ES-I3 (cell line): ENCODE results near the gene PITPNM3.

Experiments used
- H3K36me3 ChIP-seq: 2 replicates; pipeline ENCODE4 v1.6.1; 2013; ENCODE audit warnings: mild to moderate bottlenecking, low read length, control low read depth, moderate library complexity; ENCODE audit not compliant: insufficient read depth
- H3K4me1 ChIP-seq: 2 replicates; pipeline ENCODE4 v1.6.1; 2013; ENCODE audit warnings: mild to moderate bottlenecking, control low read depth, low read length; ENCODE audit not compliant: insufficient read depth
- H3K9ac ChIP-seq: 2 replicates; pipeline ENCODE4 v1.6.1; 2013; ENCODE audit warnings: low read depth, mild to moderate bottlenecking, low read length, moderate library complexity
- H3K9me3 ChIP-seq: 2 replicates; pipeline ENCODE4 v1.6.1; 2013; ENCODE audit warnings: mild to moderate bottlenecking, low read length, moderate library complexity; ENCODE audit not compliant: control insufficient read depth, insufficient read depth

Gene PITPNM3

GRCh38 chr17:6498356-6498755, 58.0 kb downstream of the PITPNM3 start:
- no peak overlapping the region for H3K9ac ChIP-seq
- H3K9me3 ChIP-seq, result 0 out of 2 replicates have a peak, but pooled peaks cover under 1% of the 10 kb centered on the region
- peaks cover 32% of the 10 kb centered on the region for H3K4me1 ChIP-seq
- no peaks in the 10 kb centered on the region for H3K36me3 ChIP-seq

- Histone ChIP-seq H3K9ac (no peak overlapping the region), H3K9me3 (no peaks in the 10 kb centered on the region), H3K4me1 (peaks cover 32% of the 10 kb centered on the region), H3K36me3 (no peaks in the 10 kb centered on the region)
Observed at GRCh38 chr17:6497496-6498221, 58.7 kb downstream of the PITPNM3 start.

DNA sequence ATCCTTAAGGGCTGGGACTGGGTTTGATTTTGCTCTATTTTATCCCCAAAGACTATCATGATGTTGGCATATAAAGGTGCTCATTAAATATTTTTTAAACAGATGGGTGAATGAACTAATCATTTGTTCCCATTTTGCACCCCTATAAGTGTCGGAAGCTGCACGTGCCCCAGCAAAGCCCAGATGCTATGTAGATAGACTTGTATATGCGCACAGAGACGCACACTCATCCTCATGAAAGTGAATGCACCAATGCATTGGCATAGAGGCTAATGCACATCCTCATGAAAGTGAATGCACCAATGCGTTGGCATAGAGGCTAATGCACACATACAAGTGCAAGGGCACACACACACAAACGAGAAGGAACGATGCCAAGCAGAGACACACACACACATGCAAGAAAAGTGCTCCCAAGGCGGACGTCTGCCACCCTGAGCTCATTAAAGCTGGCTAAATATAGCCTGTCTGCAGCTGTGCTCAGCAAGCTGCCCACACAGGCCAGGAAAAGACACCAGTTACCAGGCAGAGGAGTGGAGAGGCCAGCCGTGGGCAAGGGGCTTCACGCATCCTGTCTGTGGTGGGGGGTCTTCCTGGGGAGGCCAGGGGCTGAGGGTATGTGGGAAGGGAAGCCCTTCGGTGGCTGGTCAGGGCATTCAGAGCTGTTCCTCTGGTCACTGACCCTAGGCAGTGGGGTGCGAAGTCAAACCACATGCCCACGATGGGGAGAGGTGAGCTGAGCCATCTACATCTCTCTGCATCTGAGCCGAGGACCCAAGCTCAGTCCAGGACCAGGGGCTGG, 59.5 kb downstream of the PITPNM3 start:
- Histone ChIP-seq H3K36me3 (no peaks in the 10 kb centered on the region), H3K9me3 (no peaks in the 10 kb centered on the region), H3K4me1 (peaks cover 32% of the 10 kb centered on the region), H3K9ac (peak overlapping the region; percentile 52; the same call in 1 of the 2 replicates)

GRCh38 chr17:6496116-6496481, 60.3 kb downstream of the PITPNM3 start:
- H3K4me1 ChIP-seq, result peaks cover 32% of the 10 kb centered on the region
- peak overlapping the region; percentile 52 for H3K9ac ChIP-seq
- no peaks in the 10 kb centered on the region for H3K9me3 ChIP-seq
- H3K36me3 ChIP-seq, result no peaks in the 10 kb centered on the region

GRCh38 chr17:6495450-6496115, 60.8 kb downstream of the PITPNM3 start:
- Histone ChIP-seq H3K36me3 (no peaks in the 10 kb centered on the region), H3K4me1 (peaks cover 32% of the 10 kb centered on the region), H3K9me3 (no peaks in the 10 kb centered on the region), H3K9ac (peak overlapping the region; percentile 52)

DNA sequence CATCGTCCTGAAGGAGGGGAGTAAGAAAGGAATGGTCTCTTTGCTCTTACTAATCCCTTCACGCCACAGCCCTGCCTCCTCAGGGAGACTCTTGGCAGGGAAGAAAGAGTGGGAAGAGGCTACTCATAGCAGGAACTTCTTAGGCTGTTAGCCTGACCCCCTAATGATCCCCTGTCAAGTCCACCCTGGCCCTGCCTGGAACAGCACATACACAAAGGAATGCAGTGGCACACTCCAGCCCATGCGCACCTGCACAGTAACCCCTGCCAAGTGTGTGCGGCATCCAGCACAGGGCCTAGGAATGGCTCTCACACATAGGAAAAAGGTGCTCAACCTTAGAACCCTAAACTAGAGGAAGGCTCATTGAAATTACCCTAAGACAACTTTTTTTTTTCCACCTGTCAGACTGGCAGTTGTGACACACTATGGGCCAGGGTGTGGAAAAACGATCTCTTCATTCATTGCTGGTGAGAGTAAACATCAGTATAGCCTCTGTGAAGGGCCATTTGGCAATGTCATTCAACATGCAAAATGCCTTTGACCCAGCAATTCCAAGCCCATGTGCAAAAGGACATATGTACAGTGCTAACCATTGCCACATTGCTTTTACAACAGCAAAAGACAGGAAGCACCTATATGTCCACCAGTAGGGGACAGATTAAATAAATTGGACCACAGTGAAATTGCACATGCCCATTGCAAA, 62.0 kb downstream of the PITPNM3 start:
- Histone ChIP-seq H3K4me1 (peaks cover 32% of the 10 kb centered on the region), H3K36me3 (no peaks in the 10 kb centered on the region), H3K9me3 (no peaks in the 10 kb centered on the region), H3K9ac (no peak overlapping the region)

DNA sequence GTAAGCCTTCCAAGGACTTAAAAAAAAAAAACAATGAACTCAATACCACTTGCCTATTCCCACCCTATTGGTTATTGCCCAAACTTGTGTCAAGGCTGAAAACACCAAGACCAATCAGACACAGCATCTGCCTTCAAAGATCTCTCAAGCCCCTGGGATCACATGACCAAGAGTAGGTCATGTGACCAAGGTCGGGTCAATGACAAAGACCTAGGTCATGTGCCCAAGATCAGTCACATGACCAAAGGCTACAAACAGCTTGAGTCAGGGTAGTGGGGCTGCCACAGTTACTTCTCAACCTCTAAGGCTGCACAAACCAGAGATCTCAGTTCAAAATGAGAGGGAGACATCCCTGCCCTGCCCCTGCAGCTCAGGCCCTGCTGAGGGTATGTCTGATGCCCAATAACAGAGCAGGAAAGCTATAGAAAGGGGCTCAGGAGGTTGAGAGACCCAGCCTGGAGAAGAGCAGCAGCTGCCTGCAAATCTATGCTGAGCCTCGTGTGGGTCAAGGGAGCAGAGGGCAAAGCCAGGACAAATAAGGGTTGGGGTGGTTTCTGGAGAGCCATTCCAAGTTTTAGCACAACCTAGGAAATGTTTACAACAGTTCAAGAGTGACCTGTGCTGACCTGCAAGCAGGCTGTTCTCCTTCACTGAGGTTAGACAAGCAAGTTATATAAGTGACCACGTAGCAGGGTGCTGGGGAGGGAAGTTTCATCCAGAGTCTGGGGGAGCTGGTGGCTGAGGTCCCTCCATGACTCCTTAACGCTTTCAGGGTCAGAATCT, 63.3 kb downstream of the PITPNM3 start:
- H3K4me1 ChIP-seq, result peaks cover 33% of the 10 kb centered on the region

DNA sequence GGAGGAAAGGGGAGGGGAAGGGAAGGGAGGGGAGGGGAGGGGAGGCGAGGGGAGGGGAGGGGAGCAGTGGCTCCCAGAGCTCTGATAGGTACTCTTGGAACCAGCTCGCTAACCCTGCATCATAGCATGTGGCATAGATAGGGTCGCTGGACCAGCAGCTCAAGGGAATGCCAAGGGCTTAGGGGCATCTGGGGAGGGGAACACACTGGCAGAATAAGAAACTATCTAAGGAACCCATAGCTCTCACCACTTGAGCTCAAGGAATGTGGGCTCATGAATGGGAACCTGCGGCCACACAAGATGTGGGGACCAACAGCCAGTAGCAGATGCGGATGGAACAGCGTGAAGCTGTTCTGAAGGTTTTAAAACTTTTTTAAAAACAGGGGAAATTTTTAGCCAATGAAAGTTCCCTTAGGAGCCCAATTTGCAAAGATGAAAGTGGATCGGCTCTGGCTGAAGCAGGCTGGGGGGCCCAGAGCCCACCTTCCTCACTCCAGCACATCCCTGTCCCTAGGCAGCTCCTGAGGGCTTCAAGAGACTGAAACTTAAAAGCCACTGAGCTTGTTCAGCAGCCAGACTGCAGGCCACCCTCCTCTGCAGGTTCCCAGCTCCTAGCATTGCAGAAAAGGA, 65.2 kb downstream of the PITPNM3 start:
- Histone ChIP-seq H3K9me3 (no peaks in the 10 kb centered on the region), H3K36me3 (no peaks in the 10 kb centered on the region), H3K4me1 (peaks cover 28% of the 10 kb centered on the region), H3K9ac (no peak overlapping the region)

More for the DNA sequence above, 63.3 kb downstream of the PITPNM3 start:
- Histone ChIP-seq H3K9ac (no peak overlapping the region), H3K36me3 (no peaks in the 10 kb centered on the region), H3K9me3 (no peaks in the 10 kb centered on the region)

- no peaks in the 10 kb centered on the region for H3K9me3 ChIP-seq
- peaks cover 22% of the 10 kb centered on the region; the same call in 1 of the 2 replicates for H3K4me1 ChIP-seq
- H3K9ac ChIP-seq, result no peak overlapping the region
- no peaks in the 10 kb centered on the region for H3K36me3 ChIP-seq
Observed at GRCh38 chr17:6489016-6489550, 67.3 kb downstream of the PITPNM3 start.

- Histone ChIP-seq H3K4me1 (peaks cover 22% of the 10 kb centered on the region; the same call in 1 of the 2 replicates), H3K9ac (no peak overlapping the region; the same call in 1 of the 2 replicates), H3K36me3 (no peaks in the 10 kb centered on the region), H3K9me3 (no peaks in the 10 kb centered on the region)
Observed at GRCh38 chr17:6488008-6488539, 68.3 kb downstream of the PITPNM3 start.

DNA sequence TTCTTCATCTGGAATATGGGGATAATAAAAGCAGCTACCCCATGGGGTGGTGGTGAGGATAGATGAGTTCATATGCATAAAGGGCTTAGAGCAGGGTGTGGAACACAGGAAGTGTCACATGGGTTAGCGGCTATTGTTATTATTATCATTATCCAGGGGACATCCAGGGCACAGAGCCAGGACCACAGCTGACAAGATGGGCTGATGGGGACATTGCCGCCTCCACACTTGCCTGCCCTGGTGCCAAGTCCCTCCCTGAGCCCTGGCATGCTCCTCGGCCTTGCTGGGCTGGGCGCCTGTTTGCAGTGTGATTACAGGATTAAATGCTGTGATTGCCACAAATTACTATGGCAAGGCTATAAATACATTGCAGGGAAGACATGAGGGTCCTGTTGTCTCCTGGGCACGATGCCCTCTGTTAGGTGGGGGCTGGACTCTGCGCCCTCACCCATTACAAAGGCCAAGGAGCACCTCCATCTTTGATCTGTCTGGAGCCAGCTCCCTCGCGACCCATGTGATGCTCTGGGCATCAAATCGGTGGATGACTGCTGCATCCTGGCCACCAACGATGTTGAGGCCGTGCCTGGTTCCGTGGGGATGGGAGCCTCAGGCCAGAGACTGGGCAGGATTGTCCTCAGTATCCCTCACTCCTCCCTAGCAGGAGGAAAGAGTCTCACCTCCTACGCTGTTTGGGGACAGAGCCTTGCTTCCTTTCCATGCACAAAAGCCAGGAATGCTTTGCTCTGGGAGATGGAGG, 68.9 kb downstream of the PITPNM3 start:
- no peak overlapping the region for H3K9ac ChIP-seq
- peaks cover 22% of the 10 kb centered on the region; the same call in 1 of the 2 replicates for H3K4me1 ChIP-seq
- H3K36me3 ChIP-seq, result no peaks in the 10 kb centered on the region
- no peaks in the 10 kb centered on the region for H3K9me3 ChIP-seq

DNA sequence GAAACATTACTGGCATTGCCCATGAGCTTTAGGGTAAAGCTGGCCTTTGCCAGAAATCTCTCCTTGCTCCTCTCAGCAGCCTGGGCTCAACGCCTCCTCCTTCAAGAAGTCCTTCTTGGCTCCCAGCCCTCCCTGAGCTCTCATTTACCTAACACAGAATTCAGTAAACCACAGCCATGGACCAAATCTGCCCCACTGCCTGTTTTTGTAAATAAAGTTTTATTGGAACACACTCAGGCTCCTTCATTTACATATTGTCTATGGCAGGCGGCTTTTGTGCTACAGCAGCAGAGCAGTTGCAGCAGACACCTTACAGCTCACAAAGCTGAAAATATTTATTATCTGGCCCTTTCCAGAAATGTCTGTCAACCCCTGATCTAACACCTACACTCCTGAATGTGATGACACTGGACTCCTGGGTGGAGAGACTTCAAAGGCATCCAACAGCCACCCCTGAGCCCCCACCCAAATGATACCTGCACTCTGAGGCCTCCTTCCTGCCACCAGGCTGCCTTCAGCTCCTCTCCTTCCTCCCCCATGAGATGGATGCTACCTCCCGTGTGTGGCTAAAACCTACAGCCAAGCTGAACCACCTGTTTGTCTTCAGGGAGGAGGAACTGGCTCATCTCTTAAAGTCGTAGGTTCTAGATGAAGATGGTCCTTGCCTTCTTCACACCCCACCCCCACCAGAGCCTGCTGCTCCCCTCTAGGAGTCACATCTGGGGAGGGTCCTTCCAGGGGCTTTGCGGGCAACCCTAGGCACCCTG, 70.5 kb downstream of the PITPNM3 start:
- Histone ChIP-seq H3K9ac (no peak overlapping the region), H3K9me3 (no peaks in the 10 kb centered on the region), H3K4me1 (peaks cover 22% of the 10 kb centered on the region; the same call in 1 of the 2 replicates), H3K36me3 (no peaks in the 10 kb centered on the region)
